ENCODE results near the gene FKBP1A.

DNA sequence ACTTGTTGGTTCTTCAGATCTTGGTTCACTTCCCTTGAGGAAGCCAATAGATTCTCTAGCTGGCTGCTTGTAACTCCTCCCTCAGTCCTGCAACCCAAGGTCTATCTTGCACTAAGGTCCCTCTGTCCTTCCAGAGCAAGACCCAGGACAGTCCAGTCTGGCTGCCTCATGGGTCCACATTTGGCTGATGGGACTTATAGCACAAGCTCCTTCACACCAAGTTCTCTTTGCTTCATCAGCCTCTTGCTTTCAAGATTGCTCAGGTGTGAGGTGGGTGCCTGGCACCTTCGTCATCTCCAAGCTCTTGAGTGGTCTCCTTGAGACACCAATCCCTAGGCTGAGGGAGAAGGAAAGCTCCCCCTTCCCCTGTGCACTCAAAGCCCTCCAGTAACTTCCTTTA, 45.5 kb upstream of the FKBP1A start:
- no peak for TF ChIP-seq POLR2AphosphoS5 (IDR thresholded peaks at IDR 0.05; ENCODE audit: insufficient read depth in 1 of 2, low read depth in 1 of 2)
- TF ChIP-seq POLR2A (IDR thresholded peaks at IDR 0.05) = no peak
